ENCODE results near the gene MTHFR. TPM values are rescaled to one million over a fixed set of nuclear protein-coding genes. Genes with fewer than 3 reads are reported as not detected.

Gene MTHFR
- total RNA-seq, 1 donor from 2014 or later, result 27.6 TPM

DNA sequence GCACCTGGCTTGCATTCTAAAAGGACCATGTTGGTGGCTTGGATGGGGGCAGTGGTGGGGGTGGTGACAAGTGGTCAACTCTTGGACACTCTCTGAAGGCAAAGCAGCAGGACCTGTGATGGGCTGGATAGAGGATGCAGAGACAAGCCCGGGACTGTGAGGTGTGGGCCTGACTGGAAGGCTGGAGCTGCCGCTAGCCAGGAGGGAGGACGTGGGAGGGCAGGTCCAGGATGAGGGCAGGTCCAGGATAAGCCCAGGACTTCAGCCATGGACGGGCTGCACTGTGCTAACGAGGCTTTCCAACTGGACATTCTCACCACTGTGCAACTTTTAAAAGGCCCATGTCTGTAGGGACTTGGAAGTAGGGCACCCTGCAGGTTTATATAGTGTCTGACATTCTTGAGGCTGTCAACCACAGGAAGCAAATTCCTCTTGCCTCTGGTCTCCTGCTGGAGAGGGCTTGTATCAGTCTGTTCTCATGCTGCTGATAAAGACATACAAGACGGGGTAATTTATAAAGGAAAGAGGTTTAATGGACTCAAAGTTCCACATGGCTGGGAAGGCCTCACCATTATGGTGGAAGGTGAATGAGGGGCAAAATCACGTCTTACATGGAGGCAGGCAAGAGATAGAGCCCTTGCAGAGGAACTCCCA lies 52.1 kb downstream of the MTHFR start:
- no peak for DNase-seq

- no peak for DNase-seq
Observed at GRCh38 chr1:11752359-11753088, 53.2 kb downstream of the MTHFR start.

- no peak for DNase-seq
Observed at GRCh38 chr1:11751087-11751486, 54.7 kb downstream of the MTHFR start.

GRCh38 chr1:11749996-11750395 lies 55.8 kb downstream of the MTHFR start:
- no peak for DNase-seq

GRCh38 chr1:11749203-11749689 lies 56.5 kb downstream of the MTHFR start:
- no peak for DNase-seq

DNA sequence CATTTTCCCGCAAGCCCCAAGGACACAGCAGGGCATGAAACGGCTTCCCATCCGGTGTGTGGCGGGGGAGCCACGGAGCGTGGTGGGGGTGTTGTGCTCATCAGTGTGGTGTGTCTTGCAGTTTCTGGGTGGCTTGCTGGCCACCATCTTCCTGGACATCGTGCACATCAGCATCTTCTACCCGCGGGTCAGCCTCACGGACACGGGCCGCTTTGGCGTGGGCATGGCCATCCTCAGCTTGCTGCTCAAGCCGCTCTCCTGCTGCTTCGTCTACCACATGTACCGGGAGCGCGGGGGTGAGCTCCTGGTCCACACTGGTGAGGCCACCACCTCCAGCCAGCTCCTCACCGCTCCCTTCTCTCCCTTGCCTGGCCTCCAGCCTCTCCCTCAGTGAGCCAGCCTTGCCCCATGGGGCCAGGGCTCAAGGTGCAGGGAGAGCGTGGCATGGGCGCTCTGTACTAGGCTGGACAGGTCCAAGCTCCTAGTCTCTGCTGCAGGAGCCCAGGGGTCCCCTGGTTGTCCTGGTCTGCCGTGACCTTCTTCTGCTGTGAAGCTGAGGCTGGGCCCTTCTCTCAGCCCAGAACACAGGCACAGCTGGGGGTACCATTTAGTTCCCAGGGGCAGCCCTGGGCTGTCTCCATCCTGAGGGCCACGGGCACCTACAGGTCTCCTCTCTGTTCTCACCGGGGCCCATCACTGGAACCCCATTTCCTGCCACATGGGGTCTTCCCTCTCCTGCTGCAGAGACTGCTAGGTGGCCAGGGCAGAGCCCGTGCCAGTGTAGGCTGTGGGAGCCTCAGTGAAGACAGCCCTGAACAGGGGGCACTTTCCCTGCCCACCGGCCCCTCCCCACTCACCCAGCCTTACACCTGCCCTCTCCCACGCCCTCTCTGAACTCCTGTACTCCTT lies 57.2 kb downstream of the MTHFR start:
- no peak for DNase-seq

- no peak for DNase-seq
Observed at GRCh38 chr1:11746795-11747487, 58.8 kb downstream of the MTHFR start.

DNA sequence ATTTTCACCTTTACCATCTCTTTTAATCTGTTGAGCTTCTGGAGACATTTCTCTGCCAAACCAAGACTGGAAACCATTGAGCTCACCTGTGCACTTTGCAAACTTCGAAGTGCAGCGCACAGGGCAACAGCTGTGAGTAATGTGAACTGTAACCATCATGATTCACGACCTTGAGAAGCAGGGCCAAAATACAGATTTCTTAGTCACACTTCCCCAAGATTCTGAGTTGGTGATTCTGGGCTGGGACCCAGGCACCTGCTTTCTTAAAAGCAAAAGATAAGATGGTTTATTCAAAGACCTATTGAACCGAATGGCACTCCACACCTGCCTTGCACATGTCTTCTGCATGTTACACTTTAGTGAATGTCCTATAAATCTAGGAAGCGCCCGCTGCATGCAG lies 59.7 kb downstream of the MTHFR start:
- DNase-seq, result no peak

- no peak for DNase-seq
Observed at GRCh38 chr1:11744287-11744686, 61.5 kb downstream of the MTHFR start.

- no peak for DNase-seq
Observed at GRCh38 chr1:11741919-11742558, 63.7 kb downstream of the MTHFR start.

GRCh38 chr1:11741482-11741881 lies 64.3 kb downstream of the MTHFR start:
- DNase-seq, result no peak

- DNase-seq, result no peak
Observed at GRCh38 chr1:11740258-11741192, 65.2 kb downstream of the MTHFR start.

DNA sequence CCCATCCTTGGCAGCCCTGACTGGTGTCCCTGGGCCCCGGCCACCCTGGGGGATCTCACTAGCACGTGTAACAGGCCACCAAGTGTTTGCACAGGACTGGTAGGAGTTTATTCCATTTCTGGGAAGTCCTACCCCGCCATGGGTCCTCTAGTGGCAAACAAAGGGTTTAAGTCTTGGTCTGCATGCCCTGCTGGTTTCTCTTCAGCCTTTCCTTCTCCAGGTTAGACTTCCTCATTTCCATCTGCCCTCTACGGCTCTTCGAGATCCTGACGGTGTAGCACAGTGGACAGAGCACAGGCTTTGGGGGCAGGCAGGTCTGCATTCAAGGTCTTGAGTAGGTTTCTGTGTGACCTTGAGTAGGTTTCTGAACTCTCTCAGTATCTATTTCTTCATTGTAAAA lies 67.0 kb downstream of the MTHFR start:
- no peak for DNase-seq

GRCh38 chr1:11738096-11738495 lies 67.7 kb downstream of the MTHFR start:
- DNase-seq, result no peak

DNA sequence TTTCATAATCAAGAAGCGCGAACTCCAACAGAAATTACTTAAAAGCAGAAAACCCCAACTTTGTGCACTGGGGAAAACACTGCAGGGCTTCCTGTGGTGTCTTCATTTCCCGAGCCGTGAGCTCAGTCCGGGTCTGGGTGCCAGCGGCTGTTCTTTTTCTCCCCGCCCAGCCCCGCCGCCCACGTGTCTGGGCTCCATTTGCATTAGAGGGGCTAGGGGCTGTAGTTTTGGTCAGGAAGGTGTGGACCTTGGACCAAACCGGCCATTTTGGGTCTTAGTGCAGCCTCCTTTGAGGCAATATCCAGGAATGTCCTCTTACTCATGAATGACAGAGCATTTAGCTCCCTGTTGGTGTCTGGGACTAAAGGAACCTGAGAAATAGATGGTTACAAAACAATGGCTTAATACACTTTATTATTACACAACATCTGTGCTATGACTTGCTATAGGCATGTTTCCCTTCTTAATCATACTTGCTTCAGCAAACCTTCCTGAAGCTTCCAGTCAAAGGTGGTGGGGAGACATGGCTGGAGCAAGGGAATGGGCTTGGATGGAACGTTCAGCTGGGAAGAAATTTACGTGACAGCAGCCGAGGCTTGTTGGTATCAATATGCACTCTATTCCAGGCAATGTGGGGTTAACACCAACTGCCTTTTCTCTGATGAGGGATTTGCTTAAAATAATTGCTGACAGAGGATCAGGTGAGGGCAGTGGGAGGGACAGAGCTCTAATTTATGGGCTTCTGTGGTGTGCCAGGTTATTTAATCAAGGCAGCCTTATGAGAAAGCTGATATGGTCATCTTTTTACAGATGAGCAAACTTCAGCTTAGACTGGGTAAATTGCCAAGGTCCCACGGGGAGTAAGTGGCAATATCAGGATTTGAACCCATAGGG lies 68.8 kb downstream of the MTHFR start:
- DNase-seq, result no peak

DNA sequence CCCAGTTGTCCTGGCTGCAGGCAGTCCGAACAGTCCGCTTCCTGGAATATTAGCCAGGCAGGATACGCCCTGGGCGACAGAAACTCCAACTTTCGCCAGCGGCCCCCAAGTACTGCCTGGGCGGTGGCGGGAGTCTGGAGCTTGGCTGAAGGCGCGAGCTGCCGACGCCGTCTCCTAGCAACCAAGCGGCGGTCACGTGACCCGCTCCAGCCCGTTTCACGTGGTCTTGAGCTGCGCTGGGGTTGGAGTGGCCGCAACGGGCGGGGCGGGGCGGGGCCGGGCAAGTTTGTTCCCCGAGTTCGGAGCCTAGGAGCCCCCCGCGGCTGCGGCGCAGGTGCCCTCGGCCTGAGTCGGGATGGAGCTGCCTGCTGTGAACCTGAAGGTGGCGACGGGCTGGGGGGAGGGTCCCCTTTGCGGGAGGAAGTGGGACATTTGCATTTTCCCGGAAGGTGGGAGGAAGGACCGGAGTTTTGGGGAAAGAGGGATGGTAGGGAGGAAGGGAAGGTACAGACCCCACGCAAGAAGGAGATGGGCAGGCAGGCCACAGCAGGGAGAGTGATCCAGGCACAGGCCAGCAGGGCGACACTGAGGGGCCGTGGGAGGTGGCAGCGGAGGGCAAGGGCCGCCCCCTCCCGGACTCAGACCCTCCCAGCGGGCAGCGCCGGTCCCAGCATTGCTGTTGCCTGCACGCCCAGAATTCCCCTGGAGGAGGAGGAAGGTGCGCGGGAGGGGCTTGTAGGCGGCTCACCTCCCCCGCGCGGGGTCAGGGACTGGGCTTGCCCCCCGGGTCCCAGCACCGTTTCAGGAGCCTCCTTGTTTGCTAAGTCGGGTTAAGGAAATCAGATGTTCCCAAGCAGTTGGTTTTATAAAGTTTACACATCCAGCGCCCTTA lies 69.7 kb downstream of the MTHFR start, which contains the start of gene AGTRAP:
TSS of gene AGTRAP (plus strand) at position 283 of the 892 bp plus-strand sequence. CDS start at position 356, 73 bp downstream.
- DNase-seq, result peak; percentile 92

Measured in occipital lobe (tissue), 2 donors.